HepG2 (cell line): ENCODE data around the gene ST3GAL5. TPM values are rescaled to one million over a fixed set of nuclear protein-coding genes. Genes with fewer than 3 reads are reported as not detected.

Experiments
- CEBPB ChIP-seq: IDR thresholded peaks from 2 replicates; pipeline ENCODE4 v1.6.1; 2011; ENCODE audit warnings: low read depth, low read length, improper control_type of control experiment, borderline replicate concordance
- CENPX ChIP-seq: sonication (generic); formaldehyde crosslinking; IDR thresholded peaks from 2 replicates; pipeline ENCODE4 v1.9.0; 2021; ENCODE audit warnings: mild to moderate bottlenecking, missing genetic modification reagents, moderate library complexity
- HNRNPLL ChIP-seq: fragments of 200-400 bp; formaldehyde crosslinking; IDR thresholded peaks from 2 replicates; pipeline ENCODE4 v1.6.1; 2017; ENCODE audit warnings: mild to moderate bottlenecking, low read depth, low read length; ENCODE audit not compliant: poor library complexity, severe bottlenecking
- JUN ChIP-seq: sonication (generic); formaldehyde crosslinking; IDR thresholded peaks from 2 replicates; pipeline ENCODE4 v1.4.0; 2020; ENCODE audit warnings: mild to moderate bottlenecking, missing genetic modification reagents
- MED1 ChIP-seq: sonication (generic); formaldehyde crosslinking; IDR thresholded peaks from 2 replicates; pipeline ENCODE4 v1.4.0; 2020; ENCODE audit warnings: missing genetic modification reagents
- NFAT5 ChIP-seq: sonication (generic); formaldehyde crosslinking; IDR thresholded peaks from 2 replicates; pipeline ENCODE4 v1.4.0; 2020; ENCODE audit warnings: missing genetic modification reagents
- NRL ChIP-seq: sonication (generic); formaldehyde crosslinking; IDR thresholded peaks from 2 replicates; pipeline ENCODE4 v1.5.0; 2020; ENCODE audit warnings: missing genetic modification reagents, mild to moderate bottlenecking, moderate library complexity, borderline replicate concordance
- ZBTB38 ChIP-seq: sonication (generic); formaldehyde crosslinking; IDR thresholded peaks from 2 replicates; pipeline ENCODE4 v1.5.1; 2020; ENCODE audit warnings: mild to moderate bottlenecking, missing genetic modification reagents
- ZC3H4 ChIP-seq: sonication (generic); formaldehyde crosslinking; IDR thresholded peaks from 2 replicates; pipeline ENCODE4 v1.4.0; 2020; ENCODE audit warnings: missing genetic modification reagents, borderline replicate concordance
- ZKSCAN8 ChIP-seq: IDR thresholded peaks from 2 replicates; pipeline ENCODE4 v1.6.1; 2016; ENCODE audit warnings: borderline replicate concordance, missing genetic modification reagents, missing compliant biosample characterization
- ZNF143 ChIP-seq: sonication (generic); formaldehyde crosslinking; IDR thresholded peaks from 2 replicates; pipeline ENCODE4 v1.4.0; 2020; ENCODE audit warnings: missing genetic modification reagents
- ZNF224 ChIP-seq: sonication (generic); formaldehyde crosslinking; IDR thresholded peaks from 2 replicates; pipeline ENCODE4 v1.5.0; 2020; ENCODE audit warnings: mild to moderate bottlenecking, missing genetic modification reagents
- ZNF441 ChIP-seq: sonication (generic); formaldehyde crosslinking; IDR thresholded peaks from 2 replicates; pipeline ENCODE4 v1.7.0; 2021; ENCODE audit warnings: missing genetic modification reagents, borderline replicate concordance
- ZNF572 ChIP-seq: sonication (generic); formaldehyde crosslinking; IDR thresholded peaks from 2 replicates; pipeline ENCODE4 v1.5.1; 2020; ENCODE audit warnings: mild to moderate bottlenecking, missing genetic modification reagents
- ZNF770 ChIP-seq: sonication (generic); formaldehyde crosslinking; IDR thresholded peaks from 2 replicates; pipeline ENCODE4 v1.5.0; 2020; ENCODE audit warnings: mild to moderate bottlenecking, missing genetic modification reagents
- ZNF800 ChIP-seq: sonication (generic); formaldehyde crosslinking; IDR thresholded peaks from 2 replicates; pipeline ENCODE4 v1.4.0; 2020; ENCODE audit warnings: missing genetic modification reagents
- ZSCAN5A ChIP-seq: sonication (generic); formaldehyde crosslinking; IDR thresholded peaks from 2 replicates; pipeline ENCODE4 v1.8.0; 2022; ENCODE audit warnings: mild to moderate bottlenecking, missing genetic modification reagents, borderline replicate concordance
- polyA plus RNA-seq, 8 experiments: library from polyadenylated mRNA; depleted of rRNA in 3 of 8; stranded (reverse) in 7 of 8; unstranded in 1 of 8; fragments of >200 nt; fragmentation: Illumina TruSeq in 4 of 8; extraction: Trizol in 4 of 8; gene quantifications; 2 replicates each; pipeline versions ENCODE4 v1.2.1 to v1.2.3, GENCODE V29; 2011 to 2016; ENCODE audit warnings: low read depth in 4 of 8, missing spikeins in 1 of 8, mixed read lengths in 1 of 8; ENCODE audit not compliant: insufficient read depth in 1 of 8
- total RNA-seq, 5 experiments: library from RNA; depleted of rRNA; stranded (reverse); fragments of >200 nt; fragmentation: Illumina TruSeq; extraction: Trizol; gene quantifications; 2 replicates each; pipeline ENCODE4 v1.2.3, GENCODE V29; 2016; ENCODE audit warnings: low read depth in 1 of 5

The ST3GAL5 gene
- total and polyA plus RNA-seq, 2 of the 13 experiments (the other 11 are each of a cell fraction or from before 2014, with no cell fraction given): 1.3 to 2.0 TPM

- TF ChIP-seq ZNF572 (0 out of 2 replicates have a peak, but pooled peaks have one; percentile 32), CEBPB (peak; percentile 27; the same call in 1 of the 2 replicates), ZBTB38 (CRISPR knock-in tag) (no peak), NRL (no peak), ZC3H4 (CRISPR knock-in tag) (no peak), CENPX (CRISPR knock-in tag) (no peak), ZNF770 (CRISPR knock-in tag) (no peak; the same call in 1 of the 2 replicates), ZNF143 (CRISPR knock-in tag) (peak; percentile 44; the same call in 1 of the 2 replicates), ZNF224 (CRISPR knock-in tag) (no peak), NFAT5 (CRISPR knock-in tag) (0 out of 2 replicates have a peak, but pooled peaks have one; percentile 52), JUN (CRISPR knock-in tag) (no peak), ZNF441 (CRISPR knock-in tag) (0 out of 2 replicates have a peak, but pooled peaks have one; percentile 47), MED1 (peak; percentile 62; the same call in 1 of the 2 replicates), ZNF800 (CRISPR knock-in tag) (peak; percentile 87), ZKSCAN8 (CRISPR knock-in tag) (no peak), HNRNPLL (peak; percentile 68), ZSCAN5A (CRISPR knock-in tag) (peak; percentile 56; the same call in 1 of the 2 replicates)
Measured at GRCh38 chr2:85888684-85889626, at the start of gene ST3GAL5 (continued).
